MCF 10A (cell line): Measurements from ENCODE around the gene SMIM20. TPM values are rescaled to one million over a fixed set of nuclear protein-coding genes. Genes with fewer than 3 reads are reported as not detected.

Experiments
- BruUV-seq: library from RNA; stranded (reverse); fragments of 400-500 nt; replicated peaks from 2 replicates; lab custom pipeline; 2021; lab: Mats Ljungman, UMichigan
- CTCF ChIA-PET: fragments of 300-600 bp; sonication (Branson Sonifier 250); formaldehyde crosslinking; extraction: SDS; loops from one replicate; lab custom pipeline; 2021; ENCODE audit warnings: antibody characterized with exemption, inconsistent platforms; lab: Yijun Ruan, JAX
- POLR2A ChIA-PET: fragments of 300-600, 350-650 bp; sonication (Branson Sonifier 250); formaldehyde crosslinking; extraction: SDS; loops from one replicate; lab custom pipeline; 2020; ENCODE audit warnings: antibody characterized with exemption, inconsistent platforms; lab: Yijun Ruan, JAX
- DNase-seq: peaks from one replicate; pipeline ENCODE4 v3.0.0-alpha.2; 2018; ENCODE audit not compliant: unreplicated experiment
- H3K27ac Mint-ChIP-seq: one replicate; pipeline ENCODE4 v1.8.0; 2022; ENCODE audit warnings: mild to moderate bottlenecking, low read depth, mixed read lengths; ENCODE audit not compliant: unreplicated experiment
- H3K27me3 Mint-ChIP-seq: one replicate; pipeline ENCODE4 v1.8.0; 2022; ENCODE audit warnings: mixed read lengths; ENCODE audit not compliant: insufficient read depth, unreplicated experiment
- H3K36me3 Mint-ChIP-seq: one replicate; pipeline ENCODE4 v1.8.0; 2022; ENCODE audit warnings: mild to moderate bottlenecking, moderate library complexity, mixed read lengths; ENCODE audit not compliant: insufficient read depth, unreplicated experiment
- H3K4me1 Mint-ChIP-seq: one replicate; pipeline ENCODE4 v1.8.0; 2022; ENCODE audit warnings: mixed read lengths; ENCODE audit not compliant: insufficient read depth, unreplicated experiment
- H3K4me3 Mint-ChIP-seq: one replicate; pipeline ENCODE4 v1.8.0; 2022; ENCODE audit warnings: mild to moderate bottlenecking, moderate library complexity, mixed read lengths; ENCODE audit not compliant: unreplicated experiment
- H3K9me3 Mint-ChIP-seq: one replicate; pipeline ENCODE4 v1.8.0; 2022; ENCODE audit warnings: mixed read lengths; ENCODE audit not compliant: unreplicated experiment
- CTCF ChIP-seq: fragments of 200-600 bp; IDR thresholded peaks from one replicate; pipeline ENCODE4 v1.8.0; 2022; ENCODE audit warnings: antibody characterized with exemption, mild to moderate bottlenecking; ENCODE audit not compliant: unreplicated experiment
- intact Hi-C: fragments of 100-400 bp; cut with micrococcal nuclease; formaldehyde crosslinking; loops from 2 replicates; pipeline ENCODE4 v1.14.1; 2022
- total RNA-seq: library from RNA; stranded (reverse); gene quantifications from 2 replicates; pipeline ENCODE4 v1.2.3, GENCODE V29; 2022

Gene SMIM20
- total RNA-seq, 1 experiment from 2014 or later, result 38.2 TPM

DNA sequence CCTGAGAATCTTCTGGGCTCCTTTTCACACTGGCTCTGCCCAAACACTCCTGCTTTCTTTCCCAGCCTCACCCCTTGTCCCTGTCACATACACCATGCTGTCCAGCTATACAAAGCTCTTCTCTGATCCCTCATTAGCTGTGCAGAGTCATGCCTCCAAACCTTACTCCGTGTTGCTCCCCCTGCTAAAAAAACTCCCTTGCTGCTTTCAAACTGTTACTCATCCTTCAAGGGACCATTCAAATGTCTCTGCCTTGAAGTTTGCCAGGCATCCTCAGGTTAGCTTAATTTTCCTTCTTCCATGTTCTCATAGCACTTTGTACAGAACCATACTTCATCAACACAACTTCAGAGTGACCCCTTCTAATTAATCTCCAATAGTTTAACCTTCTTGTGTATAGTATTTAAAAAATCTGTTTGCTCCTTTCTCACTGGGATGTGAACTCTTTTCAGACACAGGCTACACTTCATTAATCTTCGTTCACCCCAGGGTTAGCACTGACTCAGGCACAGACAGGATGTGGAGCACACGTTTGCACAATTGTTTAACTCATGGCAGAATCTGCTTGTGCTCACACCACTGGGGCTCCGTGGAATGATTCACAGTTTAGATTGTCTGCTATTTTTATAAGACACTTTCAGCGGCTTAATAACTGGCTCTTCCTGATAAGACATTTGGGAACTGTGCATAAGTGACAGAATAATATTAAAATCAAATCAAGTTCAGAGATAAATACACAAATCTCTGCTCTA lies 29.8 kb upstream of the SMIM20 start:
- H3K4me3 Mint-ChIP-seq, result no peak overlapping the region
- H3K4me1 Mint-ChIP-seq, result peaks cover 12% of the 10 kb centered on the region
- POLR2A ChIA-PET, result interaction anchor here (1.5 kb wide), 1 partner anchor 21 kb away, joined by 3 read pairs; no protein-coding TSS in a partner anchor
- BruUV-seq, result no TSS peak
- no peak overlapping the region for H3K27ac Mint-ChIP-seq
- no peaks in the 10 kb centered on the region for H3K9me3 Mint-ChIP-seq
- CTCF ChIA-PET, result no interaction called here
- H3K27me3 Mint-ChIP-seq, result no peaks in the 10 kb centered on the region
- H3K36me3 Mint-ChIP-seq, result no peaks in the 10 kb centered on the region
- no peak for TF ChIP-seq CTCF
- peak; percentile 61 for DNase-seq
- intact Hi-C loops, result no loop called here

- ChIA-PET POLR2A (no interaction called here), CTCF (interaction anchor here (0.8 kb wide), 1 partner anchor 40 kb away, joined by 3 read pairs; no protein-coding TSS in a partner anchor)
- intact Hi-C loops, result no loop called here
- H3K27me3 Mint-ChIP-seq, result no peaks in the 10 kb centered on the region
- no peaks in the 10 kb centered on the region for H3K9me3 Mint-ChIP-seq
- no peaks in the 10 kb centered on the region for H3K36me3 Mint-ChIP-seq
- no peak overlapping the region for H3K4me3 Mint-ChIP-seq
- BruUV-seq, result no TSS peak
- TF ChIP-seq CTCF, result no peak
- H3K4me1 Mint-ChIP-seq, result peaks cover 12% of the 10 kb centered on the region
- DNase-seq, result no peak
- no peak overlapping the region for H3K27ac Mint-ChIP-seq
Measured at GRCh38 chr4:25888781-25889180, 25.2 kb upstream of the SMIM20 start.

DNA sequence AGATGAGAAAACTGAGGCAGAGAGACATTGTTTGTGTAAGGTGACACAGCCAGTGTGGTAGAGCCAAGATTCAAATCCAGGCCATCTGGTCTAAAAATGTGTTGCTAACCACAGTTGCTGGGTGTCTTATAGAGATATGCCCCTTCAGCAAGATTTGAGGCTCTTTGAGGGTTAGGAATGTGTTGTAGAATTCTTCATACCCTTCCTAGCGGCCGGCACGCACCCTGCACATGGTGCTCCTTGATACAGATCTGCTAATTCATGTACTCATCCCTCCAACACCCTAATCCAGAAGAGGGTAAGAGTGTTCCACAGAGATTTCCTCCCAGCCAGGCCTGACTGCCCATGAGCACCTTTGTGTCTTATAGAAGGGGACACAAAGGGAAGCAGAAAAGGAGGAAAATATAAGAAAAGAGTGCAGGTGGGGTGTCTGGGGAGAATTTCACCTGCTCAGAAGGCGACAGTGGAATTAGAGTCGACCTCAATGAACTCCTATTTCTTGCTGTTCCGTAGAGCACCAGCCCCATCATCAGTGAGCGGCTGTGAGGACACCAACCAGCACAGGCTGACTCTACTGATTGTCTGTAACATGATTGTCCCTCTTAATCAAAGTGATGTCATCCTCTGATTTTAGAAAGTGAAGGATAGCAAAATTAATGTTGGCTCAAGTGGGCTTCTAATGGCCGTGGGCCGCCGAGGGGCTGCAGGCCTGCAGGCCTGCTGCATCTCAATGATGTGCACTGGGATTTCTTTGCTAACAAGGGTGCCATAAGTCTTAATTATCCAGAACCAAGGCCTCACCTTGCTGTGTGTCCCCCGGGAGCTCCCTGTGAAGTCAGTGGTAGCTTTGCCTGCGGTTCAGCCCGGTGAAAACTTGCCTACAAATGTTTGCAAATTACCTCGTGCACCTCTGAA lies 24.2 kb upstream of the SMIM20 start:
- no peak overlapping the region for H3K4me3 Mint-ChIP-seq
- TF ChIP-seq CTCF, result no peak
- ChIA-PET POLR2A (no interaction called here), CTCF (no interaction called here)
- no peaks in the 10 kb centered on the region for H3K9me3 Mint-ChIP-seq
- no peaks in the 10 kb centered on the region for H3K27me3 Mint-ChIP-seq
- H3K27ac Mint-ChIP-seq, result no peak overlapping the region
- H3K4me1 Mint-ChIP-seq, result peaks cover 1% of the 10 kb centered on the region
- intact Hi-C loops, result no loop called here
- no peak for DNase-seq
- BruUV-seq, result no TSS peak
- H3K36me3 Mint-ChIP-seq, result no peaks in the 10 kb centered on the region
